Astrocyte of the spinal cord (primary cell): ENCODE measurements around the gene KRT82.
"Not testable (repeated sequence)": the region's sequence is repeated elsewhere in the genome, so short reads cannot be mapped to it uniquely, and the experiment has no call there.

Experiments
- DNase-seq: peaks from one replicate; pipeline ENCODE4 v3.0.0; 2011; ENCODE audit warnings: low read depth, low spot score
- H3K4me3 ChIP-seq: 2 replicates; pipeline ENCODE4 v1.5.1; 2011; ENCODE audit warnings: low read depth, mild to moderate bottlenecking, low read length, moderate library complexity
- CTCF ChIP-seq: IDR thresholded peaks from 2 replicates; pipeline ENCODE4 v1.5.1; 2012; ENCODE audit warnings: low read depth, mild to moderate bottlenecking, low read length, inconsistent platforms
- in situ Hi-C: cut with HindIII; loops from 2 replicates; pipeline ENCODE4 v1.10.0; 2017; ENCODE audit warnings: low sequenced_read_pairs

The KRT82 gene

DNA sequence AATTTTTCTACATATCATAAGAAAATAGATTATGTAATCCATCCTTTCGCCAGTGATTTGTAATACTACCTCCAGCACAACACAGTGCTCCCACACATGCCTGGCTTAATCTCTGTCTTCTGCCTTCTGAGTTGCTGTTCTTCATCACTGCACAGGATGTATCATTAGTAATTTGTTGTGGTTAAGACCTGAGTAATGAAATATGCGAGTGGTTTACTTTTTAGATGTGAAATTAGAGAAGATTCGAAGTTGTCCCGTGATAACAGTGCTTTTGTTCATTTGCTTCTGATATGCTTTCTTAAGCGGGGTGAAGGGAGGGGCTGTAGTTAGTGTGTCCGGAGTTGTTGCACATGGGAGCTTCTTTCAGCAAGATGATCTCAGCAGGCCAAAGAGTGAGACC, 56.9 kb downstream of the KRT82 start:
- no peak overlapping the region for H3K4me3 ChIP-seq
- no peak for DNase-seq
- in situ Hi-C loops = no loop called here
- no peak for TF ChIP-seq CTCF

DNA sequence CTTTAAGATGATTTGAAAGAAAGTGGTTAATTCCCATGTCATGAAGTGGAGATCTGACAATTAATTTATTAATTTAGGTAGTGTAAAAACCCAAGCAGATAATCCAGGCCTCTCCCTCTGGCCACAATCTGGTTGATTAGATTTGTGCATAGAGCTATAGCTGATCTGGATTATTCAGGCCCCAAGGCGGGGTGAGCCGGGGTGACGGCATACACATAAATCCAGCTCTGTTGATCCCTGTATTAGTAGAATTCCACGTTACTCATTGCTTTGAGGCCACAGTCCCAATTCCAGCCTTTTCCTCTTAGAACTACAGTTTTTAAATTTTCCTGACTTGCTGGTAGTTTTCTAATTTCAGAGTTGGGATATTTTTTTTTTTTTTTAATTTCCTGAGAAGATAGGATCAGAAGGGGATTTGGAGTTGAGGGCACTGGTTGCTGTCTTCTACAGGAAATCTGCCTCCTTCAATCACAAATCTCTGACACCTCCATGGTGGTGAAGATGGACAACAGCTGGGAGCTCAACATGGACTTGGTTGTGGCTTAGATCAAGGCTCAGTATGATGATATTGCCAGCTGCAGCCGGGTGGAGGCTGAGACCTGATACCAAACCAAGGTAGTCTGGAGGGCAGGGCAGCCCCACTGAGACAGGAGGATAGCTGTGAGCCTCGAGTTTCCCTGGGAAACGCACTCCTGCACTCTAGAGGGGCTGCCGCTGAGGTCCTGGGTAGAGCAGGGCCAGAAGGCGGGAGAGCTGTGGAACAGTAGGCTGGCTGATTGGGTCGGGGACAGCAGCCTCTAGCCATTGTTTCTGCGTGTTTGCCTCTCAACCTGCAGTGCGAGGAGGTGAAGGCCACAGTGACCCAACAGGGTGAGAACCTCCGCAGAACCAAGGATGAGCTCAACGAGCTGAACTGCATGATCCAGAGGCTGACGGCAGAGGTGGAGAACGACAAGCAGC, 58.3 kb downstream of the KRT82 start:
- DNase-seq = no peak
- H3K4me3 ChIP-seq = no peak overlapping the region
- in situ Hi-C loops = no loop called here
- no peak for TF ChIP-seq CTCF

- in situ Hi-C loops = no loop called here
- TF ChIP-seq CTCF = no peak
- no peak overlapping the region for H3K4me3 ChIP-seq
- no peak for DNase-seq
Observed at GRCh38 chr12:52347016-52347415, 59.1 kb downstream of the KRT82 start.

GRCh38 chr12:52346593-52346992, 59.5 kb downstream of the KRT82 start:
- in situ Hi-C loops = no loop called here
- DNase-seq = no peak
- TF ChIP-seq CTCF = no peak
- H3K4me3 ChIP-seq = no peak overlapping the region

DNA sequence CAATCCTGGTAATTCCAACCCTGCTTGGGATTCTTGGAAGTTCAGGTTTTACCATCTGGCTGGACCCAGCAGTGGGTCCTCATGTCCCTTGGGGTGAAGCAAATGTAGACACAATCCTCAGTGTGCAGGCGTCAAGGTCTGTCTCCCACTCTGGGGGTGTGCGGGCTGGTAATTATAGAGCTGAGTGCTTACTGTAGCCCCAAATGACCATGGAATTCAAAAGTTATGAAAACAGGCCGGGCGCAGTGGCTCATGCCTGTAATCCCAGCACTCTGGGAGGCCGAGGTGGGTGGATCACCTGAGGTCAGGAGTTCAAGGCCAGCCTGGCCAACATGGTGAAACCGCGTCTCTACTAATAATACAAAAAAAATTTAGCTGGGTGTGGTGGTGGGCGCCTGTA, 61.1 kb downstream of the KRT82 start:
- H3K4me3 ChIP-seq, in situ Hi-C loops, DNase-seq: not testable (repeated sequence)

DNA sequence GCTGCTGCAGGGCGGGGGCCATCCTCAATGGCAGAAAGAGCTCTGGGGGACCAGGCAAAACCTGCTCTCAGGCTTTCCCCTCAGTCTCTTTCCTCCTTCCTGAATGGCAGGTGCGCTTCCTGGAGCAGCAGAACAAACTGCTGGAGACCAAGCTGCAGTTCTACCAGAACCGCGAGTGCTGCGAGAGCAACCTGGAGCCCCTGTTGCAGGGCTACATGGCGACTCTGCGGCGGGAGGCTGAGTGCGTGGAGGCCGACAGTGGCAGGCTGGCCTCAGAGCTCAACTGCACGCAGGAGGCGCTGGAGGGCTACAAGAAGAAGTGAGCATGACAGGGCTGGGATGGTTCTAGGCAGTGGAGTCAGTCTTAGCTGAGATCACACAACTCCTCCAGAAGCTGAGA, 62.0 kb downstream of the KRT82 start:
- no peak overlapping the region for H3K4me3 ChIP-seq
- no peak for TF ChIP-seq CTCF
- in situ Hi-C loops = no loop called here
- no peak for DNase-seq
